A673 (cell line): ENCODE results near the gene NUDT17.
"Not testable (repeated sequence)": the region's sequence is repeated elsewhere in the genome, so short reads cannot be mapped to it uniquely, and the experiment has no call there.

Experiments
- CTCF ChIP-seq: fragments of 300-800, 200-600 bp; sonication (generic); conservative IDR thresholded peaks from 2 replicates; pipeline ENCODE4 v1.5.1; 2017; ENCODE audit warnings: low read depth, mild to moderate bottlenecking, antibody characterized with exemption, low read length, moderate library complexity, mixed read lengths
- EZH2 ChIP-seq: fragments of 200-600 bp; sonication (generic); IDR thresholded peaks from 2 replicates; pipeline ENCODE4 v1.6.1; 2017; ENCODE audit warnings: borderline replicate concordance, low read depth, mild to moderate bottlenecking, mixed read lengths, antibody characterized with exemption, low read length; ENCODE audit not compliant: poor library complexity, severe bottlenecking

- TF ChIP-seq CTCF, EZH2: not testable (repeated sequence)
Measured at GRCh38 chr1:145830810-145831209, 14.6 kb upstream of the NUDT17 start.
